Measurements from ENCODE around the gene DQX1. TPM values are rescaled to one million over a fixed set of nuclear protein-coding genes. Genes with fewer than 3 reads are reported as not detected.

Gene DQX1
- total RNA-seq, 1 donor from 2014 or later = 0.65 TPM

- intact Hi-C loops (cut with micrococcal nuclease) = no loop called here
- peaks cover 9% of the 10 kb centered on the region for H3K27me3 Mint-ChIP-seq (ENCODE audit: insufficient read depth)
- H3K36me3 Mint-ChIP-seq (ENCODE audit: low read depth) = peaks cover 36% of the 10 kb centered on the region
- DNase-seq (ENCODE audit: low spot score) = no peak
- no peak overlapping the region for H3K4me3 Mint-ChIP-seq
- H3K4me1 Mint-ChIP-seq (ENCODE audit: low read depth) = peaks cover 39% of the 10 kb centered on the region
- H3K27ac Mint-ChIP-seq = no peak overlapping the region
- no peaks in the 10 kb centered on the region for H3K9me3 Mint-ChIP-seq
Observed at GRCh38 chr2:74524005-74524404, 2.0 kb downstream of the DQX1 start.

DNA sequence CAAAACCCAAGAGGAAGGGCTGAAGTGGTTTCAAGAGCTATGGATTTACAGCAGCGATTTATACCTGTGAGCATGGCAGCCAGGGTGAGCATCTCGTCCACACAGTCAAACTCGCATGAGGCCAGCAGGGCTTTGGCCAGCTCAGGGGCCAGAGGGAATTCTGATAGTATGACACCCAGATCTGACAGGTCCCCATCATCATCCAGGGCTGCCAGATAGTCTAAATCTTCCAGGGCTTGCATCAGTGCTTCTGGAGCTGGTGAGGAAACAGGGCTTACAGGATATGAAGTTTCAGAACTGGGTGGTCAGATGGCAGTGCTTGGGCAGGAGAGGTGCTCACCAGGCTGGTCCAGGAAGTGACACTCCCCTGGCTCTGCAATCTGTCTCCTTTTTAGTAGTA is 3.5 kb downstream of the DQX1 start:
- intact Hi-C loops (cut with micrococcal nuclease) = no loop called here
- H3K27me3 Mint-ChIP-seq (ENCODE audit: insufficient read depth) = peaks cover 24% of the 10 kb centered on the region
- DNase-seq (ENCODE audit: low spot score) = no peak
- no peak overlapping the region for H3K4me3 Mint-ChIP-seq
- H3K27ac Mint-ChIP-seq = no peak overlapping the region
- H3K9me3 Mint-ChIP-seq = no peaks in the 10 kb centered on the region
- peaks cover 27% of the 10 kb centered on the region for H3K36me3 Mint-ChIP-seq (ENCODE audit: low read depth)
- H3K4me1 Mint-ChIP-seq (ENCODE audit: low read depth) = peaks cover 27% of the 10 kb centered on the region

GRCh38 chr2:74516650-74517049 is 9.4 kb downstream of the DQX1 start:
- H3K9me3 Mint-ChIP-seq = no peaks in the 10 kb centered on the region
- intact Hi-C loops (cut with micrococcal nuclease) = loop anchor here (1.0 kb wide), 2 partner anchors 9 to 13 kb away; partner anchors contain the start of genes AUP1, HTRA2 and PCGF1
- no peak for DNase-seq (ENCODE audit: low spot score)
- H3K27me3 Mint-ChIP-seq (ENCODE audit: insufficient read depth) = peaks cover 61% of the 10 kb centered on the region
- H3K27ac Mint-ChIP-seq = no peak overlapping the region
- peak overlapping the region; percentile 81 for H3K4me3 Mint-ChIP-seq
- peaks cover 16% of the 10 kb centered on the region for H3K4me1 Mint-ChIP-seq (ENCODE audit: low read depth)
- peaks cover 12% of the 10 kb centered on the region for H3K36me3 Mint-ChIP-seq (ENCODE audit: low read depth)

- peak; percentile 72 for DNase-seq (ENCODE audit: low spot score)
- Mint-ChIP-seq H3K27ac (no peak overlapping the region), H3K4me1 (ENCODE audit: low read depth) (peaks cover 16% of the 10 kb centered on the region), H3K27me3 (ENCODE audit: insufficient read depth) (peaks cover 65% of the 10 kb centered on the region), H3K36me3 (ENCODE audit: low read depth) (peaks cover 12% of the 10 kb centered on the region), H3K9me3 (no peaks in the 10 kb centered on the region), H3K4me3 (peak overlapping the region; percentile 81)
- intact Hi-C loops (cut with micrococcal nuclease) = loop anchor here (1.0 kb wide), 2 partner anchors 9 to 13 kb away; partner anchors contain the start of genes AUP1, HTRA2 and PCGF1
Observed at GRCh38 chr2:74515981-74516633, 9.9 kb downstream of the DQX1 start.

DNA sequence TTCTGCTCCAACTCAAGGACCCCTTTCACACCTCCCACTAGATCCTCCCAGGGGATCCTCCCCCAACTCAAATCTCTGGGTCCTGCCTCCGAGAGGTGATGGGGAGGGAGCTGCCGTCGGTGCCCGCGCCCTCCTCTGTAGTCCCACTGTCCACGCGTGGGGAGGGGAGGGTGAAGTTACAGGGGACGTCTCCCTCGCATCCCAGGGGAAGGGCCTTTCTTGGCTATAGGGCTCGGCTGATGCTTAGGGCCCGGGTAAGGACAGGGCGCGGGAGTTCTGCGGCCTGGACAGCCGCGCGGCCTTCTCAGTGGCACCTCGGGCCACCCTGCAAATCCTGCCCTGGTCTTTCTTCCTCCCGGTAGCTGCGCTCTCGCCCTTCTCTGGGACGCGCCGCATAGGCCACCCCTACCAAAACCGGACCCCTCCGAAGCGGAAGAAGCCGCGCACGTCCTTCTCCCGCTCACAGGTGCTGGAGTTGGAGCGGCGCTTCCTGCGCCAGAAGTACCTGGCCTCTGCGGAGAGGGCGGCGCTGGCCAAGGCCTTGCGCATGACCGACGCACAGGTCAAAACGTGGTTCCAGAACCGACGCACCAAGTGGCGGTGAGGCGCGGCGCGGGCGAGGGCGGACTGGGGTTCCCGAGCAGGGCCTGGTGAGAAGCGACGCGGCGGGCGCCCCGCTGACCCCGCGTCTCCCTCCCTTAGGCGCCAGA is 10.6 kb downstream of the DQX1 start:
- Mint-ChIP-seq H3K27ac (peak overlapping the region; percentile 49), H3K4me3 (peak overlapping the region; percentile 77), H3K4me1 (ENCODE audit: low read depth) (peaks cover 16% of the 10 kb centered on the region), H3K36me3 (ENCODE audit: low read depth) (peaks cover 12% of the 10 kb centered on the region), H3K9me3 (no peaks in the 10 kb centered on the region), H3K27me3 (ENCODE audit: insufficient read depth) (peaks cover 66% of the 10 kb centered on the region)
- no peak for DNase-seq (ENCODE audit: low spot score)
- intact Hi-C loops (cut with micrococcal nuclease) = no loop called here

- intact Hi-C loops (cut with micrococcal nuclease) = loop anchor here (1.0 kb wide), 1 partner anchor 16 kb away; no protein-coding TSS in a partner anchor
- Mint-ChIP-seq H3K27ac (peak within 1 kb of the TSS; percentile 49), H3K36me3 (ENCODE audit: low read depth) (peaks cover 10% of the 10 kb centered on the region), H3K4me1 (ENCODE audit: low read depth) (peaks cover 16% of the 10 kb centered on the region), H3K4me3 (peak within 1 kb of the TSS; percentile 77), H3K9me3 (no peaks in the 10 kb centered on the region), H3K27me3 (ENCODE audit: insufficient read depth) (peaks cover 63% of the 10 kb centered on the region)
- DNase-seq (ENCODE audit: low spot score) = no peak
Observed at GRCh38 chr2:74514368-74515270, 11.4 kb downstream of the DQX1 start, which contains the start of gene TLX2. TLX2 (plus strand) TSS chr2:74514450; CDS start chr2:74514807, 357 bp downstream.

DNA sequence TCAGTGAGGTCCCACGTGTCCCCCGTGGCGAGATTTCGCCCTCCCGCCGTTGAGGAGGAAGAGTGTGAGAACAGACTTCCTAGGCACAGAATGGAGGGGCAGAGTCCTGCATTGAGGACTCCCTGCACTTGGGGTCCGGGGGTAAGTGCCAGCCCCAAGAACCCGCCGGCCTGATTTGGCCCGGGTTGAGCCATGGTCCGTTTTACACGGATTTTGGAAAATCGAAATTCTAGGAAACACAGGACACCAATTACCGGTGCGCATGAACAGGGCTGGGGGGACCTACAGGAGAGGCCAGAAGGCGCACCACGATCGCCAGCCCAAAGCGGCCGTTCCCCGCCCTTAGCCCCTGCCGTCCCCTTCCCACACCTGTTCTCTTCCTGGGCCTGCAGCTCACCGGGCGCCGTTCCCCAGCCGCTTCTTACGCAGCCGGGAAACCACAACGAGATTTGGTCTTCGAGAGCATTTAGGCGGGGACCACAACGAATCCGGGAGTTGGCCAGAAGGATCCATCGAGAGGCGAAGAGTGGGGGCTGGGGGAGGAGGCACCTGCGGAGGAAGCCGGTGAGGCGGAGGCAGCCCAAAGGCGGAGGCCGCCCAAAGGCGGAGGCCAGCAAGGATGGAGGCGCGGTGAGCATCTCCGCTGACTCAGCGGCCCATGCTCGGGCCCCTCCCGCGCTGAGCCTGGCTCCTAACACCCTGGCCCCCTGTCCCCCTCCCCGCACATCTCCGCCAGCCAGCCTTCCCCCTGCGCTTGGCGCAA is 12.2 kb downstream of the DQX1 start:
- Mint-ChIP-seq H3K27me3 (ENCODE audit: insufficient read depth) (peaks cover 60% of the 10 kb centered on the region), H3K9me3 (no peaks in the 10 kb centered on the region), H3K27ac (no peak overlapping the region), H3K36me3 (ENCODE audit: low read depth) (peaks cover 10% of the 10 kb centered on the region), H3K4me1 (ENCODE audit: low read depth) (peaks cover 18% of the 10 kb centered on the region), H3K4me3 (peak overlapping the region; percentile 66)
- peak; percentile 34 for DNase-seq (ENCODE audit: low spot score)
- intact Hi-C loops (cut with micrococcal nuclease) = loop anchor here (1.0 kb wide), 1 partner anchor 15 kb away; no protein-coding TSS in a partner anchor

DNA sequence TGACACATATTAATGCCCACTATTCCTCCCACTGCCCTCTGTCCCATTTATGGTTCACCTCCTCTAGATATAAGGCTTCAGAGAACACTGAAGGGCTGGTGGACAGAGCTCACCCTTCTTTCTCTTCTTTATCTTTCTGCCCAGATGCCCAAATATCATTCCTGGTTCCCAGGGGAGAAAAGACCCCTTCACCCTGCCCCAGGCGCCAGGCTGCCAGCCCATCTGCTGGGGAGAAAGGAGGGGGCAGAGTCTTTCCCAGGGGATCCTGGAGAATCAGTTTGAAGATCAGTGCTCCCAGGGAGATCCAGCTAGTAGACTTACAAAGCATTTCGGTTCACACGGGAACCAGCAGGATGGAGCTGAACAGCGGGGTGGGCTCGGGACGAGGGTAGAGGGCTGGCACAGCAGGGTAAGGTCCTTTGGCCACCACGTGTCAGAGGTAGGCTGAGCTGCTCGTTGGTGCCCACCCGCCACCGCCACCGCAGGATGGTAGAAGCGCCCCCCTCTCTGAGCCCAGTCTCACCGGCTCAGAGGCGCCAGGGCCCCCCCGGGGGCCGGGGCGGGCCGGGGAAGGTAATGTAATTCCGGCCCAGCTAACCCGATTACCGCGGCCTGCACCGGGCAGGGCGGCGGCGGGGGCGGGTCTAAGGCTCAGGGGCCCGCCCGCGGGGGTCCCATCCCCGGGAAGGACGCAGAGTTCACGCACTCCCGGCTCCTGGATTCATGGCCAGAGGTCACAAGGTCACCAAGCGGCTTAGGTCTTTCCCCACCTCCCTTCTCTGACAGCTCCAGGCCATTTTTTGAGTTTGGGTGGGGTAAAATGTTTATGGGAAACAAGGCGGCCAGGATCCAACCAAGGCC is 13.1 kb downstream of the DQX1 start:
- Mint-ChIP-seq H3K36me3 (ENCODE audit: low read depth) (peaks cover 13% of the 10 kb centered on the region), H3K9me3 (no peaks in the 10 kb centered on the region), H3K27ac (peak overlapping the region; percentile 52), H3K4me3 (peak overlapping the region; percentile 66), H3K4me1 (ENCODE audit: low read depth) (peaks cover 27% of the 10 kb centered on the region), H3K27me3 (ENCODE audit: insufficient read depth) (peaks cover 52% of the 10 kb centered on the region)
- intact Hi-C loops (cut with micrococcal nuclease) = no loop called here
- no peak for DNase-seq (ENCODE audit: low spot score)

GRCh38 chr2:74511104-74511989 is 14.7 kb downstream of the DQX1 start:
- H3K36me3 Mint-ChIP-seq (ENCODE audit: low read depth) = peaks cover 10% of the 10 kb centered on the region
- intact Hi-C loops (cut with micrococcal nuclease) = no loop called here
- peaks cover 34% of the 10 kb centered on the region for H3K4me1 Mint-ChIP-seq (ENCODE audit: low read depth)
- H3K27ac Mint-ChIP-seq = no peak overlapping the region
- DNase-seq (ENCODE audit: low spot score) = no peak
- H3K4me3 Mint-ChIP-seq = no peak overlapping the region
- H3K27me3 Mint-ChIP-seq (ENCODE audit: insufficient read depth) = peaks cover 37% of the 10 kb centered on the region
- H3K9me3 Mint-ChIP-seq = no peaks in the 10 kb centered on the region

- Mint-ChIP-seq H3K4me1 (ENCODE audit: low read depth) (peaks cover 36% of the 10 kb centered on the region), H3K9me3 (no peaks in the 10 kb centered on the region), H3K4me3 (no peak overlapping the region), H3K36me3 (ENCODE audit: low read depth) (peaks cover 16% of the 10 kb centered on the region), H3K27ac (peak overlapping the region; percentile 0), H3K27me3 (ENCODE audit: insufficient read depth) (peaks cover 31% of the 10 kb centered on the region)
- intact Hi-C loops (cut with micrococcal nuclease) = no loop called here
- no peak for DNase-seq (ENCODE audit: low spot score)
Observed at GRCh38 chr2:74510272-74510671, 15.8 kb downstream of the DQX1 start.

Measured in activated T-helper 1 cell treated with anti-CD3 and anti-CD28 coated beads, Interleukin-12 subunit alpha, Interleukin-12 subunit beta, Interleukin-2, Interleukin-4 antibody, amounts not matched to agents 30 ng/mL and 10 ng/mL and 1 ng/mL, durations not matched to agents 14 hours and 24 hours and 36 hours (primary cell).